H9 (cell line): Measurements from ENCODE around the gene PDZD2. TPM values are rescaled to one million over a fixed set of nuclear protein-coding genes. Genes with fewer than 3 reads are reported as not detected.

Source experiments
- DNase-seq: peaks from one replicate; pipeline ENCODE4 v3.0.0-alpha.2; 2017
- H2AFZ ChIP-seq: one replicate; pipeline ENCODE4 v1.6.1; 2013; ENCODE audit warnings: mild to moderate bottlenecking, low read length, control low read depth, moderate library complexity
- H2AK5ac ChIP-seq: 2 replicates; pipeline ENCODE4 v1.6.1; 2013; ENCODE audit warnings: low read length, control low read depth, mixed read lengths; ENCODE audit not compliant: insufficient read length
- H2BK120ac ChIP-seq: one replicate; pipeline ENCODE4 v1.6.1; 2013; ENCODE audit warnings: low read depth, mild to moderate bottlenecking, low read length, control low read depth, inconsistent platforms; ENCODE audit not compliant: poor library complexity, severe bottlenecking
- H2BK12ac ChIP-seq: 2 replicates; pipeline ENCODE4 v1.6.1; 2013; ENCODE audit warnings: low read length, control low read depth, mixed read lengths, low read depth; ENCODE audit not compliant: insufficient read length
- H2BK15ac ChIP-seq: 2 replicates; pipeline ENCODE4 v1.6.1; 2013; ENCODE audit warnings: low read depth, low read length, control low read depth
- H2BK20ac ChIP-seq: one replicate; pipeline ENCODE4 v1.6.1; 2013; ENCODE audit warnings: low read depth, mild to moderate bottlenecking, low read length, control low read depth, inconsistent platforms; ENCODE audit not compliant: poor library complexity, severe bottlenecking
- H2BK5ac ChIP-seq: 2 replicates; pipeline ENCODE4 v1.6.1; 2013; ENCODE audit warnings: low read length, control low read depth, mixed read lengths; ENCODE audit not compliant: insufficient read length
- H3K14ac ChIP-seq: 2 replicates; pipeline ENCODE4 v1.6.1; 2013; ENCODE audit warnings: low read length, control low read depth; ENCODE audit not compliant: insufficient read depth
- H3K18ac ChIP-seq: 2 replicates; pipeline ENCODE4 v1.6.1; 2013; ENCODE audit warnings: low read depth, mild to moderate bottlenecking, mixed read lengths, low read length, control low read depth; ENCODE audit not compliant: insufficient read length
- H3K23ac ChIP-seq: 2 replicates; pipeline ENCODE4 v1.6.1; 2013; ENCODE audit warnings: low read length, control low read depth, mixed read lengths, low read depth; ENCODE audit not compliant: insufficient read length
- H3K23me2 ChIP-seq: 2 replicates; pipeline ENCODE4 v1.6.1; 2013; ENCODE audit warnings: low read depth, mild to moderate bottlenecking, mixed read lengths, low read length, control low read depth; ENCODE audit not compliant: insufficient read length, poor library complexity, severe bottlenecking
- H3K27ac ChIP-seq: 2 replicates; pipeline ENCODE4 v1.5.1; 2013; ENCODE audit warnings: low read length, control low read depth, mixed read lengths, low read depth; ENCODE audit not compliant: insufficient read length
- H3K27me3 ChIP-seq: 2 replicates; pipeline ENCODE4 v1.6.1; 2013; ENCODE audit warnings: low read length, control low read depth, inconsistent platforms; ENCODE audit not compliant: insufficient read depth
- H3K4ac ChIP-seq: 2 replicates; pipeline ENCODE4 v1.6.1; 2013; ENCODE audit warnings: low read depth, mild to moderate bottlenecking, control low read depth, inconsistent platforms, low read length, moderate library complexity
- H3K4me1 ChIP-seq: 2 replicates; pipeline ENCODE4 v1.6.1; 2013; ENCODE audit warnings: low read length, control low read depth, inconsistent platforms; ENCODE audit not compliant: insufficient read depth
- H3K4me2 ChIP-seq: 2 replicates; pipeline ENCODE4 v1.6.1; 2013; ENCODE audit warnings: low read length, control low read depth, mixed read lengths; ENCODE audit not compliant: insufficient read length, insufficient read depth
- H3K56ac ChIP-seq: 2 replicates; pipeline ENCODE4 v1.6.1; 2013; ENCODE audit warnings: low read depth, mild to moderate bottlenecking, mixed read lengths, low read length, control low read depth; ENCODE audit not compliant: insufficient read length
- H3K79me1 ChIP-seq: 2 replicates; pipeline ENCODE4 v1.6.1; 2013; ENCODE audit warnings: low read depth, mild to moderate bottlenecking, moderate library complexity, low read length, control low read depth, inconsistent platforms; ENCODE audit not compliant: insufficient read depth, poor library complexity, severe bottlenecking
- H3K79me2 ChIP-seq: 2 replicates; pipeline ENCODE4 v1.6.1; 2013; ENCODE audit warnings: low read length, control low read depth, inconsistent platforms; ENCODE audit not compliant: insufficient read depth
- H3K9ac ChIP-seq: 2 replicates; pipeline ENCODE4 v1.6.1; 2013; ENCODE audit warnings: low read length, control low read depth, mixed read lengths; ENCODE audit not compliant: insufficient read length; ENCODE audit errors: extremely low read depth
- H3K9me3 ChIP-seq: one replicate; pipeline ENCODE4 v1.6.1; 2013; ENCODE audit warnings: low read depth, low read length, inconsistent platforms; ENCODE audit not compliant: control insufficient read depth
- H3T11ph ChIP-seq: one replicate; pipeline ENCODE4 v1.6.1; 2013; ENCODE audit warnings: mild to moderate bottlenecking, low read length, control low read depth, inconsistent platforms
- H4K20me1 ChIP-seq: one replicate; pipeline ENCODE4 v1.6.1; 2013; ENCODE audit not compliant: control insufficient read depth, insufficient read length, insufficient read depth
- H4K5ac ChIP-seq: 2 replicates; pipeline ENCODE4 v1.6.1; 2013; ENCODE audit warnings: low read depth, mild to moderate bottlenecking, mixed read lengths, low read length, control low read depth; ENCODE audit not compliant: insufficient read length
- H4K8ac ChIP-seq: replicated peaks from 2 replicates; pipeline ENCODE4 v1.6.1; 2013; ENCODE audit warnings: low read length, control low read depth, mixed read lengths, low read depth; ENCODE audit not compliant: insufficient read length
- H4K91ac ChIP-seq: 2 replicates; pipeline ENCODE4 v1.6.1; 2013; ENCODE audit warnings: low read depth, mild to moderate bottlenecking, moderate library complexity, mixed read lengths, low read length, control low read depth; ENCODE audit not compliant: insufficient read length
- H3K27ac Mint-ChIP-seq, 3 experiments: 2 replicates in 2 of 3; 3 replicates in 1 of 3; pipeline ENCODE4 v1.8.0; 2020 to 2021; ENCODE audit warnings: mixed read lengths in 3 of 3, mild to moderate bottlenecking in 1 of 3, moderate library complexity in 1 of 3
- H3K27me3 Mint-ChIP-seq: 2 replicates; pipeline ENCODE4 v1.8.0; 2021; ENCODE audit warnings: low read depth, mild to moderate bottlenecking, moderate library complexity, mixed read lengths
- H3K36me3 Mint-ChIP-seq, 3 experiments: 2 replicates in 2 of 3; 3 replicates in 1 of 3; pipeline ENCODE4 v1.8.0; 2020 to 2021; ENCODE audit warnings: low read depth in 3 of 3, mixed read lengths in 3 of 3; ENCODE audit not compliant: insufficient read depth in 1 of 3
- H3K4me1 Mint-ChIP-seq, 2 experiments: 2 replicates each; pipeline ENCODE4 v1.8.0; 2020; ENCODE audit warnings: mixed read lengths in 2 of 2
- H3K4me3 Mint-ChIP-seq, 2 experiments: 2 replicates in 1 of 2; 3 replicates in 1 of 2; pipeline ENCODE4 v1.8.0; 2020 to 2021; ENCODE audit warnings: mild to moderate bottlenecking in 2 of 2, mixed read lengths in 2 of 2, moderate library complexity in 1 of 2
- H3K9me3 Mint-ChIP-seq, 2 experiments: 2 replicates in 1 of 2; 3 replicates in 1 of 2; pipeline ENCODE4 v1.8.0; 2020; ENCODE audit warnings: mild to moderate bottlenecking in 2 of 2, mixed read lengths in 2 of 2, moderate library complexity in 1 of 2
- WGBS: extraction: QIAGEN DNeasy Blood & Tissue Kit; methylation state at CpG from one replicate; pipeline ENCODE4 v1.1.7; 2013; ENCODE audit warnings: missing lambda C conversion rate, low lambda C conversion rate, mixed read lengths; ENCODE audit not compliant: insufficient read length; ENCODE audit errors: extremely low coverage; 5-methylcytosine and 5-hydroxymethylcytosine counted together
- total RNA-seq: library from RNA; stranded (reverse); gene quantifications from 2 replicates; pipeline ENCODE4 v1.2.1, GENCODE V29; 2021
- TF ChIP-seq, protein P1 (sequence below): fragments of 200-600 bp; sonication (generic); conservative IDR thresholded peaks from 3 replicates; pipeline ENCODE4 v1.8.0; 2021; ENCODE audit warnings: antibody characterized with exemption, mild to moderate bottlenecking

Gene PDZD2
- total RNA-seq, 1 experiment from 2014 or later = 9.9 TPM

DNA sequence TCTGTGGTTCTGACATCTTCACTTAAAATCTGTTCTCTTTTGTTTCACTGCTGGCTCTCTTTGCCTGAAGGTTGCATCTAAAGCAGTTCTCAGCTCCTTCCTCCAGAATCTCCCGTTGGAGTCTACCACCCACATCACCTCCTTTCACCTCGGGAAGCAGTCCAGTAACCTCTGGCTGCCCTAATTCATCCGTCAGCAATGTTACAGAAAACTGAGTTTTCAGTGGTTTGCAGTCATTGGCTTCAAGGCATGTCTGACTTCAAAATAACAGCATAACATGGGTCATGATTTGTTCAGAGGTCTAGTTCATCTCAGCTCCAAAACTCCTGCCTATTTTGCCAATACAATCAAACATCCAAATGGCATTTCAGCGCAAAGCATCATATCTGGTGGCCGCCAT is 427.5 kb downstream of the PDZD2 start:
- no peak overlapping the region for H3K14ac ChIP-seq
- no peak overlapping the region for H2BK20ac ChIP-seq
- no peak overlapping the region for H4K91ac ChIP-seq
- H3K4me2 ChIP-seq = no peak overlapping the region
- Mint-ChIP-seq H3K4me3 (no peak overlapping the region), H3K27me3 (no peaks in the 10 kb centered on the region), H3K9me3 (no peaks in the 10 kb centered on the region), H3K4me1 (no peaks in the 10 kb centered on the region), H3K27ac (no peak overlapping the region; a peak in 2 of 7 replicates), H3K36me3 (peaks cover 0 to 7% (median 0%) of the 10 kb centered on the region in 3 experiments; a peak in 2 of 7 replicates)
- H3K79me2 ChIP-seq = no peaks in the 10 kb centered on the region
- H3K18ac ChIP-seq = no peak overlapping the region
- DNase-seq = no peak
- no peaks in the 10 kb centered on the region for H3K79me1 ChIP-seq
- no peaks in the 10 kb centered on the region for H3K23me2 ChIP-seq
- H3K56ac ChIP-seq = no peak overlapping the region
- H2AFZ ChIP-seq = no peak overlapping the region
- H4K8ac ChIP-seq = no peak overlapping the region
- H2BK120ac ChIP-seq = no peak overlapping the region
- H2BK15ac ChIP-seq = no peak overlapping the region
- no peaks in the 10 kb centered on the region for H3K9me3 ChIP-seq
- H3K23ac ChIP-seq = no peak overlapping the region
- no CpG with 5 or more reads among the region's 5 CpGs for WGBS
- H3K9ac ChIP-seq = no peak overlapping the region
- H3K4me1 ChIP-seq = no peaks in the 10 kb centered on the region
- H4K5ac ChIP-seq = no peak overlapping the region
- no peaks in the 10 kb centered on the region for H3K27me3 ChIP-seq
- H2BK12ac ChIP-seq = no peak overlapping the region
- no peaks in the 10 kb centered on the region for H4K20me1 ChIP-seq
- no peak overlapping the region for H2AK5ac ChIP-seq
- H3K27ac ChIP-seq = no peak overlapping the region
- no peak overlapping the region for H2BK5ac ChIP-seq
- TF ChIP-seq, protein P1, sequence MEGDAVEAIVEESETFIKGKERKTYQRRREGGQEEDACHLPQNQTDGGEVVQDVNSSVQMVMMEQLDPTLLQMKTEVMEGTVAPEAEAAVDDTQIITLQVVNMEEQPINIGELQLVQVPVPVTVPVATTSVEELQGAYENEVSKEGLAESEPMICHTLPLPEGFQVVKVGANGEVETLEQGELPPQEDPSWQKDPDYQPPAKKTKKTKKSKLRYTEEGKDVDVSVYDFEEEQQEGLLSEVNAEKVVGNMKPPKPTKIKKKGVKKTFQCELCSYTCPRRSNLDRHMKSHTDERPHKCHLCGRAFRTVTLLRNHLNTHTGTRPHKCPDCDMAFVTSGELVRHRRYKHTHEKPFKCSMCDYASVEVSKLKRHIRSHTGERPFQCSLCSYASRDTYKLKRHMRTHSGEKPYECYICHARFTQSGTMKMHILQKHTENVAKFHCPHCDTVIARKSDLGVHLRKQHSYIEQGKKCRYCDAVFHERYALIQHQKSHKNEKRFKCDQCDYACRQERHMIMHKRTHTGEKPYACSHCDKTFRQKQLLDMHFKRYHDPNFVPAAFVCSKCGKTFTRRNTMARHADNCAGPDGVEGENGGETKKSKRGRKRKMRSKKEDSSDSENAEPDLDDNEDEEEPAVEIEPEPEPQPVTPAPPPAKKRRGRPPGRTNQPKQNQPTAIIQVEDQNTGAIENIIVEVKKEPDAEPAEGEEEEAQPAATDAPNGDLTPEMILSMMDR = no peak
- no peak overlapping the region for H3T11ph ChIP-seq
- H3K4ac ChIP-seq = no peak overlapping the region
